SHP77 treated with DMSO at 0.1 percent for 48 hours (cell line): ENCODE results near the gene CCDC68.
"Not testable (repeated sequence)": the region's sequence is repeated elsewhere in the genome, so short reads cannot be mapped to it uniquely, and the experiment has no call there.

ENCODE experiments used
- DNase-seq: peaks from one replicate; lab custom pipeline; 2025; lab: John Stamatoyannopoulos, UW

CCDC68 gene, protein sequence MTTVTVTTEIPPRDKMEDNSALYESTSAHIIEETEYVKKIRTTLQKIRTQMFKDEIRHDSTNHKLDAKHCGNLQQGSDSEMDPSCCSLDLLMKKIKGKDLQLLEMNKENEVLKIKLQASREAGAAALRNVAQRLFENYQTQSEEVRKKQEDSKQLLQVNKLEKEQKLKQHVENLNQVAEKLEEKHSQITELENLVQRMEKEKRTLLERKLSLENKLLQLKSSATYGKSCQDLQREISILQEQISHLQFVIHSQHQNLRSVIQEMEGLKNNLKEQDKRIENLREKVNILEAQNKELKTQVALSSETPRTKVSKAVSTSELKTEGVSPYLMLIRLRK

DNA sequence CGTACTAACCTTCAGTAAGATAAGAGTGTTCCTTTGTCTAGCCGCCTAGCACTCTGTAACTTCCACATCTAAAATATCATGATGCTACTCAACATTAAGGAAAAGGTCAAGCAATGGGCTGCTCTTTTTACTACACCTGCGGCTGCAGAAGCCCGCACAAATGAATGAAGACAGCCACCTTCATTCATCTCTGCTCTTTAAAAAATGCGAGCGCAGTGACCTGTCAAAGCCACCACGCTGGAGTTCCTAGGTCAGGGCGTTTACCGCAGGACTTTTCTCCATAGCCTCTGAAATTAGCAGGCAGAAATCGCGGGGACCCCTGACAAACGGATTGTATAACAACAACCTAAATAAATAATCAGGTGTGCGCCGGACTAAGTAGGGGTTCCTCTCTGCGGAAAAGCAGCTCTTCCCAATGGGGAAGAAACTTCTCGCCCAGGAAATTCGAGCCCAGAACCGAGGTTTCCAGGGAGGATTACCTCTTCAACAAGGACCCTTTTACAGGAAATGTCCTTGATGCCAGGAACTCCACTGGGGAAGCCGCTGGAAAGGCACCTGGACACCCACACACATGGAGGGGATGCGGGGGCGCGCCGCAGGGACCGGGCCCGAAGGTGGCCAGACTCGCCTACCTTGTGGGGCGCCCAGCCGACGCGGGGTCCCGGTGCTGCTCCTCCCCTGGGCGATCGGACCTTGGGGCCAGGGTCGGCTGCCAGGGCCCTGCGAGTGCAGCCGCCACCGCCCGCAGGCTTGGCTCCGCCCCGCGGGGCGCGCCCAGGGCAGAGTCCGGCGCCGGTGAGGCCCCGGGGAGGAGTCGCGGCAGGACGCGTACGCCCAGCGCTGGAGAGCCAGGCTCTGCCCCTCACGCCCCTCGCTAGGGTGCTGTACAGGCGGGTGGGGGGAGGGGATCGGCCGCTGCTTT is at the start of gene CCDC68:
Gene CCDC68 (minus strand): TSS at position 758 of the 922 bp plus-strand sequence. CDS start 16,670 bp downstream, outside the sequence.
- no peak for DNase-seq

DNA sequence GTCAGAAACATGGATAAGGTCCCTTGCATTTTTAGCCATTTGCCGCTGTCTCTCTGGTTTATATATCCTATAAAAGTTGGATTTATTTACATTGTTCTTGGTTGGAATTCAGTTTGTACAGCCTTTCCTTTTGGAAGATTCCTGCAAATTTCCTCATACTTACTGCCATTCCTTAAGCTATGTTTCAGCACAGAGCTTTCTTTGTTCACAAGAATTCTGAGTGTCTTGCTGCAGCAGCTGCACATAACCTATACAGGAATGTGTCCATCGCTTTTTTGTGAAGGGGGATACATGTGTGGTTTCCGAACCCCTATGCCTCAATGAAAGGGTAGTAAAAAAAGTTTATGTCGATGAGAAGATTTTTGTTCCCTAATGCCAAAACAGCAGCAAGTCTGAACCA is 48.3 kb upstream of the CCDC68 start:
- DNase-seq, result no peak

DNA sequence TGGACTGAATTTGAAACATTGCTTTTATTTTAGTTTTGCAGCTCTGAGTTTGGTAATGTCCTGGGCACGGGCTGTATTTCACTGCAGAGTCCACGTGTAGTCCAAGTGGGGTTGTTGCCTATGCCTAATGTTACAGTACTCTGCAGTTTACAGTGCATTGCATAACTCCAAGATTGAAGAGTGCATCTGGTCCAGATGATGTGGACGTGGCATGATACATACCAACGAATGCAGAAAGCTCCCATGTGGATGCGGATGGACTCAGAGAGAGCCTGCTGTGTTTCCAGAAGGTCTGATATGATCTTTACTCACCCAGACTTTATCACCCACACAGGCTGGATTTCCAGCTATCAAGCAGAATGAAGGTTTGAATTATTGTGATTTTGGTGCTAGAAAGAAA is 44.4 kb upstream of the CCDC68 start:
- no peak for DNase-seq

DNA sequence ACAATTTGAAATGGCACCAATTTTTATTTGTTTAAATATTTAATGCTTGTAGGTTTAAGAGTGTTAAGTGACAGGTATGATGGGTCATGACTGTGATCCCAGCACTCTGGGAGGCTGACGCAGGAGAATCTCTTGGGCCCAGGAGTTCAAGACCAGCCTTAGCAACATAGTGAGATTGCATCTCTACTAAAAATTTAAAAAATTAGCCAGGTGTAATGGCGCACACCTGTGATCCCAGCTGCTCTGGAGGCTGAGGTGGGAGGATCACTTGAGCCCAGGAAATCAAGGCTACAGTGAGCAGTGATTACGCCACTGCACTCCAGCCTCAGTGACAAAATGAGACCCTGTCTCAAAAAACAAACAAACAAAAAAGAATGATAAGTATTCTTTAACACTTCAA is 43.0 kb upstream of the CCDC68 start:
- DNase-seq, result no peak

DNA sequence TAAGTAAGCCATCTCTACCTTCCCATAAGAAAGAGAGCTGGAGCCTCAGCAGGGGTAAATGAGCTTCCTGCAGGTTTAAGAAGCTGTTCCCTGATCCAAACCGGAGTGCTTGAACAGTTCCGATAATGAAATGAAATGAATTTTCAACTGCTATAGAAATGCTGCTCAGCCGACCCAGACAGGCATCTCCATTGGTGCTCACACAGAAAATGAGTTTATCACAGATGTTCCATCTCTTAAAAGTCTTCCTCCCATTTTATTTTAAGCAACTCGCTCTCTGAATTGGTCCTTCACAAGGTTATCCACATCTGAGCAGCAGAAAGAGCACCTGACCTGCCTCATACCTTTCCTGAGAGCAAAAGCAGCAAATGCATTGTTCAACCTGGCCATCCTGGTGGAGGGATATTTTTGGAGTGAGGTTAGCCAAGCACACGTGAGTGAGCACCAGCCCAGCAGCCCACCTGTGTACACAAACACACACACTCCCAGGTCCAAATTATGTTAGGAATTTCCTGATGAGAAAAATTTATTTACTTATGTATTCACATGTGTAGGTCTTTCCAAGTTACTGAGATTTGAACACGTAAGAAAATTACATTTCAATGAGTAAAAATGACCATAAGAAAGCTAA is 42.2 kb upstream of the CCDC68 start:
- no peak for DNase-seq

DNA sequence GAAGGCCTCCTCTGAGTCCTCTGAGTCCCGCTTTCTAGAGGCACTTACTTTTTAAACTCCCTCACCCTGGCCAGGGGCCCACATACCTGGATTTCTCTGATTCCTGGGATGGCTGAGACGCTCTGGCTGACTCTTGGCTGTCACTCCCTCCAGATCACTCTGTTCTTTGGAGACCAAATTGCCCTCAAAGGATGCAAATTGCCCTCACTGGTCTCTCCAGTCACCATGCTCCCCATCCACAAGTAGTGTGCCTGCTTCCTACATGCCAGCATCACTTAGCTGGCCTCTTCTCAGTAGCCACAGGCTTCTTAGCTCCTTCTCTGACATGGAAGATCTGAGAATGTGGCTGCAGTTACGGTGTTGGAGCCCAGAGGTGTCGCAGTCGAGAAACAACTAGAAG is 41.3 kb upstream of the CCDC68 start:
- no peak for DNase-seq

DNA sequence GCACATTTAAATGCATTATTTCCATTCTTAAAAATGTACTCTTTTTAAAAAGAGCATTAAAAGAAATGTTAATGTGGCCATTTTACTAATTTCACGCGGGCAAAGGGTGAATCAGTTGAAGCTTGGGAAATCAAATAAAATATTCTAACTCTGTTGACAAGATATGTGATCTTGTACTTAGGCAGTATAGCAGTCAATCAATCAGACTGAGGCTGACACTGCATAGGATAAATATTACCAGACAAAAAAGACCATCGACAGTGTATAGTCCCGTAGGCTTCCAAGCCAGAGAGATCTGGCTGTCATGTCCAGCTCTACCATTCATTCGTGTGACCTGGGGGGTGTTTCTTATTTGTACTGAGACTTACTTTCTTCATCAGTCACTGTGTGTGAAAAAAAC is 39.8 kb upstream of the CCDC68 start:
- no peak for DNase-seq

DNA sequence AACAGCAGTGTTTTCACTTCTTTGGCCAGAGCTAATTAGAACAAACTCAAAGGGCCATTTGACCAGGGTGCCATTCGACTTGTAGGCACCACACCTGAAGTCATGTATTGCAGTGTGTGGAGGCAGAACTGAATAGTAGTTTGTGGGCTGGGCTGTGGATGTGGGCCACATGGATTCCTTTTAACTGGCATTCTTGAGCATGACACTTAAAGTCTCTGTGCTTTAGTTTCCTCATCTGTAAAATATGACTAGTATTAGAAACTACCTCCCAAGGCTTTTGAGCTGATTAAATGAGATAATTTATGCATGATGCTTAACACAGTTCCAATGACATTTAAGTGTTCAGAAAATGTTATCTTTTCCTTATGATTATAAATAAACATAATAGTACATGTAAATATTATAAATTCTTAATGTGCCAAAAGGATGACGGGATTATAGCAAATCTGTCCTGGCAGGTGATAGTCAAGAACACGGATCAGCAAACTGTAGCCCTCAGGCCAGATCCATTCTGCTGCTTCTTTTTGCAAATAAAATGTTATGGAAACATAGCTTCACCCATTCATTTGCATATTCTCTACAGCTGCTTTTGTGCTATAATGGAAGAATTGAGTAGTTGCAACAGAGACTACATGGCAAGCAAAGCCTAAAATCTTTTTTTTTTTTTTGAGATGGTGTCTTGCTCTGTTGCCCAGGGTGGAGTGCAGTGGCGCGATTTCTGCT is 36.3 kb upstream of the CCDC68 start:
- no peak for DNase-seq

DNA sequence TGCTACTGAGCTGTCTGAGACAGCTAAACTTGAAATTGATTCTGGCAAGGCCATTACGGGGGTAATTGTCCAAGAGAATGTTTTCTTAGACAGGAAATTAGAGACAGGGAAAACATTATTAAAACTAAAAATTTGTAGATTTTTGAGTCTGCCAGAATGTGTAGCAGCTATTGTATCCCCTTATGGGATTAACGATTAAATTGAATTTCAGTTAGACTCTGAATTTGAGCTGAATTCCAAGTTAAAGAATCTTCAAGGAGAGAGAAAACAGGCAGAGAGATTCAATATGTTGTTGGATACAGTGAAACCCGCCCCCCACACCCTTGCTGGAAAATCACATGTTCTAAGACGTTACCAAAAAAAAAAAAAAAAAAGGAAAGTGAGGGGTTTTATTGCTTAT is 32.7 kb upstream of the CCDC68 start:
- DNase-seq, result no peak

DNA sequence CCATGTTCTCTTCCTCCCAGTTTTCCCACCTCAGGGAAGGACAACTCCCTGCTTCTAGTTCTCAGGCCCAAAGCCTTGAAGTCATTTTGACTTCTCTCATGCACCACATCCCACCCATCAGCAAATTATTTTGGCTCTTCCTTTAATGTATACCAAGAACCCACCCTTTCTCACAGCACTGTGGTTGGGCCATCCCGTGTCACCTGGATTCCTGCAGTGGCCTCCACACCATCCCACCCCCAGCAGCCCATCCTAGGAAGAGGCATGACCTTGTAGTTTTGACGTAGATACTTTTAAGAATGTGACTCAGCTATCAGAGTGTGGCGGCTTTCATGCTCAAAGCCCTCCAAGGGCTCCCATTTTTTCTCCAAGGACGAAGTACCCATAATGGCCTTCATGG is 25.6 kb upstream of the CCDC68 start:
- DNase-seq, result no peak

DNA sequence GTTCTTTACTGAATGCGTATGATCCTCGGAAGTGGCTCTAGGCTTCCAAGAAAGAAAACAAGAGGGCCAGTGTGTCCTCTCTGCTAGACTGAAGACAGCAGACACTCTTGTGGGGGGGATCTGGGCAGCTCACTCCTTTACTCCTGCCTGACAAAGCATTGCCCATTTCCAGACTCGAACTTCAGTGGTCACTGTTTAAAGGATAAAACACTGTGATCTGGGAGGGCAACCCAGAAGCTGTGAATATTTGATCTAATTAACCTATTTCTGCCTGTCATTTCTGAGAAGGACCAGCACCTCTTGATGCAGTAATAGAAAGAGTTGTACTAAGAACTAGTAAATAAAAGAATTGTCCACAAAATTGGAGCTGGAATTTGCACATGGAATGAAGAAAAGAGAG is 24.5 kb upstream of the CCDC68 start:
- DNase-seq, result no peak

DNA sequence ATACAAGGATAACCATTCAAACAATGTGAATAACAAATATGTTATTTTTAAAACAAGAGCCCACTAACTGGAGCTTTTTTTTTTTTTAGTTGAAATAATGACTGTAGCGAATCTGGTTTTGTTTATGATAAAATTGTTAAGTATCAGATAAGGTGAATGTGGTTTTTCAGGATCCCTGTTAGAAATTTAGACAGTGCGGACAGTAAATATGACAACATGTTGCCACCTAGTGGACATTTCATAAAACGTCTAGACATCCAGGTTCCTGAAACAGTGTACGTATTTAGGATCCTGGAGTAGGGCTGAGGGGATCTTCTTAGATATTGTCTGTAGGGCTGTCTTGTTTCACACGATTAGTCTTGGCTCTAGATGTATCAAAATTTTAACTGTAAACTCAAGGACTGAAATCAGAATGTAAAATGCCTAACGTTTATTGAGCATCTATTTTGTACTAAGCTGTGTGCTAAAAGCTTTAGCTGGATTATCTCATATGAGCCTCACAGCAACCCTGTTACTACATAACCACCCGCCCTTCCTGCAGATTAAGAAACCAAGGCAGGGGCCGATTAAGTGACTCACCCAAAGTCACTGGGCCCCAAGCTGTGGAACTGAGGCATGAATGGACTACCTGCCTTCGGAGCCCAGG is 23.9 kb upstream of the CCDC68 start:
- DNase-seq, result peak; percentile 17

DNA sequence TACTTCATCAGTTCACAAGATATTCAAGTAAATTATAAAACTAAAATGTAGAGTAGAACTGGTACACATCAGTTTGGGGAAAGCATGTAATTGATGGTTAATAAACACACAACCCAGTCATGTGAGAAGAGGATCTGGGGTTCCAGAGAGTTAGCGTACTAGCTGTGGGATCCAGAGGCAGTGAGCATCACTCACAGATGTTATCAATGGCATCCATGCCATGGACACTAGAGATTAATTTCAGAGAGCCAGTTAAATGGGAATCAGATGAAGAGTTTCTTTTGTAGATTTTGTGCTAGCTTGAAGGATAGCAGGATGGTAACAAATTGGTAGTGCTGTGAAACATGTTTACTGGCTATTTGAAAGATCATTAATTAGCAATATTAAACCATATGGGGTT is 21.8 kb upstream of the CCDC68 start:
- no peak for DNase-seq

DNA sequence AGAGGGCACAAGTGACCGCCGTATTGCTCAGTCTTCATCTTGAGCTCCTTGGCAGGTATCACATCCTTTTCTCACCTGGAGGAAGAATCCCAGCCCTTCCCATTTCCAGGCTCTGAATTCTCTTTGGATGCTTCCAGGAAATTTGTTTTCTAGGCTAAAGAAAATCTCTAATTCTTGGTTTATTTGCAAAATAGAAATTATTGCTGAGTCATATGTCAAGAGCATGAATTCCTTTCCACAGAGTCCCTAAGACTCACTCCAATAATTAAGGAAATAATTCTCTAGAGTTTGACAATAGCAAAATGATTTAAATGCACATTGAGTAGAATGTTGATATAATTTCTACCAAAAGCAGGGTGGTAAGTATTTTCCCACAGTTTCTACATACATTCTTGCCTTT is 16.3 kb upstream of the CCDC68 start:
- DNase-seq, result no peak

DNA sequence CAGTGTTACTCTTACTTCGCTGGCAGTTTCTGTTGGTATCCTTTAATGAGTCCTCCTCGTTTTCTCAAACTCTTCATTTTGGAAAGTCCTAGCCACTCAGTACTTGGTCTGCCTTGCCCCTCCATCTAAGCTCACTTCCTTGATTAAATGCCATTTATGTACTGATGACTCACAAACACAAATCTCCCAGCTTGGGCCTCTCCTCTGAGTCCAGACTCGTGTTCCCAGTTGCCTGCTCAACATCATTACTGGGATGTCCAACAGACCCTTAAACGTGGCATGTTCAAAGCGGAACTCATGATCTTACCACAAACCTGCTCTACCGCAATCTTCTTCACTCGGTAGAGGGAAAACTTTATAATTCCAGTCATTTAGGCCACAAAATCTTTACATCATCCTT is 13.8 kb upstream of the CCDC68 start:
- no peak for DNase-seq

DNA sequence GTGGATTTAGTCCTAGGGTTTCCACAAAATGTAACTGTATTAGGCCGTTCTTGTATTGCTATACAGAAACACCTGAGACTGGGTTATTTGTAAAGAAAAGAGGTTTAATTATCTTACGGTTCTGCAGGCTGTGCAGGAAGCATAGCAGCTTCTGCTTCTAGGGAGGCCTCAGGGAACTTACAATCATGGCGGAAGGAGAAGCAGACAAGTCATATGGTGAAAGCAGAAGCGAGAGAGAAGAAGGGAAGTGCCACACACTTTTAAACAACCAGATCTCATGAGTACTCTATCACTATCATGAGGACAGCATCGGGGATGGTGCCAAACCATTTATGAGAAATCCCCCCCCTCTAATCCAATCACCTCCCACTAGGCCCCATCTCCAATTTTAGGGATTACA is 9.5 kb upstream of the CCDC68 start:
- no peak for DNase-seq

DNA sequence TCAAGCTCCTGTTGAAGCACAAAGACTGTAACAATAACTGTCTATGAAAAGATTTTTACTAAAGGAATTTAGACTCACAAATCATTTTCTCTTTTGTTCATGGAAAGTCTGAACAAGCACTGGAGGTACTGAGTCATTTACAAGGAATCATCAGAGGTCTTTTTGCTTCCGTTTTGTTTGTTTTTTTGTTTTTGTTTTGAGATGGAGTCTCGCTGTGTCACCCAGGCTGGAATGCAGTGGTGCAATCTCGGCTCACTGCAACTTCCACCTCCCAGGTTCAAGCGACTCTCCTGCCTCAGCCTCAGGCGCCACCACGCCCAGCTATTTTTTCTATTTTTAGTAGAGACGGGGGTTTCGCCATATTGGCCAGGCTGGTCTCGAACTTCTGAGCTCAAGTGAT is 9.0 kb upstream of the CCDC68 start:
- DNase-seq, result not testable (repeated sequence)

DNA sequence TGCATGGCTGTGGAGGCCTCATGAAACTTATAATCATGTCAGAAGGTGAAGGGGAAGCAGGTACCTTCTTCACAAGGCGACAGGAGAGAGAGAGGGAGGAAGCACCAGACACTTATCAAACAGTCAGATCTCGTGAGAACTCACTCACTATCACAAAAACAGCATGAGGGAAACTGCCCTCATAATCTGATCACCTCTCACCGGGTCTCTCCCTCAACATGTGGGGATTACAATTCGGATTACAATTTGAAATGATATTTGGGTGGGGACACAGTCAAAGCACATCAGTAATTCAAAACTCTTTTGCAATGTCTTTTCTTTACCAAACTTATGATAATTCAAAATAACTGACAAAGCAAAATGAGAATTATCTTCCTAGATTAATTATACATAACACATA is 8.5 kb upstream of the CCDC68 start:
- no peak for DNase-seq

DNA sequence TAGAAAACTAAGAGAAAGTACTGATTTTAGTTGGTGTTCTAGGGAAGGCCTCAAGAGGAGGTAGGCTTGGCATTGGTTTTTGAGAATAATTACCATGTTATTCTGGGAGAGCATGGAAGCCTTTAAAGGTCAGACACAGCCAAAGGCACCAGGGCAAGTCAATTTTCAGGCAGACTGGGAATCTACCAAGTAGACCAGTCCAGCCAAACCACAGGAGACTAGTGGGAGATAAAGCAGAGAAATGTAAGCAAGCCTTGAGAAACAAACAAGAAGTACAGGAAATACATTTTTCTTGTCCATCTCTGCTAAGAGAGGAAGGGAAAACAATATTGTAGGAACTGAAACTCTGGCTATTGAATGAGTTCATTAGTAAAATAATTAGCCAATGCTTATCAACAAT is 5.5 kb upstream of the CCDC68 start:
- DNase-seq, result no peak

DNA sequence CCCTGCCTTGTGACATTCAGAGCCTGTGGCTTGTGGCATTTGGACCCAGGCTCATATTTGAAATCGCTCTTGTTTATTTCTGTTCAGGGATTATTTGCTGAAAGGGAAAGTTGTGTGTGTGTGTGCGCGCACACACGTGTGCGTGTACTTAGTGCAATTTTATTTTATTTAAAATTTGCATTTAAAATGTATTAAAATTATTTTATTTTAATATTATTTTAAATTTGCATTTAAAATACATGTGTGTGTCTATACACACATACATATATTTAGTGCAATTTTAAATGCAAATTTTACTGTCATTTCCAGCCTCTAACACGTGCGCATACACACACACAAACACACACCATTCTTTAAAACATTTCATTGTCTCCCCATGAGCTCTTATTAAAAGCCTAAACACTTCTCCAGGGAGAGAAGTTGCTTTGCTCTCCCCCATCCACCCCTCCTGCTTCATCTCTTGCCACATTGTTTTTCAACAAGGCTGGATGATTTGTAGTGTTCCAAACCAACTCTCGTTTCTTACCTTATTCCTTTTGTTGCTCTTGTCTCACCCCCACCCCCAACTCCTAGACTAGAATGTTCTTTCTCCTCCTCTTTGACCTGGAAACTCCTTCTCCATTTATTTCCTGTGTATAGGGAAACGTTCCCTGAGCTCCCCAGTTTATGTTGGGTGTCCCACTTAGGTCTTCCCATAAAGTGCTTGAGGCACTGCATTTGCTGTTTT is 3.8 kb upstream of the CCDC68 start:
- no peak for DNase-seq

DNA sequence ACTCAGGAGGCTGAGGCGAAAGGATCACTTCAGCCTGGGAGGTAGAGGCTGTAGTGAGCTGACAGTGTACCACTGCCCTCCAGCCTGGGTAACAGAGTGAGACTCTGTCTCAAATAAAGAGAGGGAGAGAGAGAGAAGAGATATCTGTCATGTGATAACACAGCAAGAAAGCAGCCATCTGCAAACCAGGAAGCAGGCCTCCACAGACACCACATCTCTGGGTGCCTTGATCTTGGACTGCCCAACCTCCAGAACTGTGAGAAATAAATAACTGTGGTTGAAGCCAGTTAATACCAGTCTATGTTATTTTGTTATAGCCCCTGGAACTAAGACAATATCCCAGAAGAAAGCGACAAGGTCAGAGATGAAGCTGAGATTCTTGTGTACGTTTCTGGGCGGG is 2.6 kb upstream of the CCDC68 start:
- DNase-seq, result no peak
